Transverse colon (tissue), 3 donors: ENCODE data around the gene KDM1B.

Experiments
- POLR2A ChIP-seq: fragments of 450-650 bp; IDR thresholded peaks from one replicate; pipeline ENCODE4 v1.6.1; 2016; ENCODE audit warnings: antibody characterized with exemption, mild to moderate bottlenecking, moderate library complexity
- TF ChIP-seq, protein P1 (sequence below), 5 experiments: fragments of 200-600 bp in 3 of 5; fragments of 450-650 bp in 2 of 5; sonication (generic) in 3 of 5; IDR thresholded peaks; 1 replicate in 2 of 5; 2 replicates in 3 of 5; pipeline ENCODE4 v1.5.1; 2016 to 2017; ENCODE audit warnings: antibody characterized with exemption in 5 of 5, inconsistent platforms in 3 of 5, mild to moderate bottlenecking in 2 of 5, moderate library complexity in 1 of 5

- TF ChIP-seq, protein P1, sequence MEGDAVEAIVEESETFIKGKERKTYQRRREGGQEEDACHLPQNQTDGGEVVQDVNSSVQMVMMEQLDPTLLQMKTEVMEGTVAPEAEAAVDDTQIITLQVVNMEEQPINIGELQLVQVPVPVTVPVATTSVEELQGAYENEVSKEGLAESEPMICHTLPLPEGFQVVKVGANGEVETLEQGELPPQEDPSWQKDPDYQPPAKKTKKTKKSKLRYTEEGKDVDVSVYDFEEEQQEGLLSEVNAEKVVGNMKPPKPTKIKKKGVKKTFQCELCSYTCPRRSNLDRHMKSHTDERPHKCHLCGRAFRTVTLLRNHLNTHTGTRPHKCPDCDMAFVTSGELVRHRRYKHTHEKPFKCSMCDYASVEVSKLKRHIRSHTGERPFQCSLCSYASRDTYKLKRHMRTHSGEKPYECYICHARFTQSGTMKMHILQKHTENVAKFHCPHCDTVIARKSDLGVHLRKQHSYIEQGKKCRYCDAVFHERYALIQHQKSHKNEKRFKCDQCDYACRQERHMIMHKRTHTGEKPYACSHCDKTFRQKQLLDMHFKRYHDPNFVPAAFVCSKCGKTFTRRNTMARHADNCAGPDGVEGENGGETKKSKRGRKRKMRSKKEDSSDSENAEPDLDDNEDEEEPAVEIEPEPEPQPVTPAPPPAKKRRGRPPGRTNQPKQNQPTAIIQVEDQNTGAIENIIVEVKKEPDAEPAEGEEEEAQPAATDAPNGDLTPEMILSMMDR (IDR thresholded peaks at IDR 0.05) = no peak
- TF ChIP-seq POLR2A = no peak
Observed at GRCh38 chr6:18253635-18254034, 98.4 kb downstream of the KDM1B start.
